ENCODE measurements around the gene IPO13.

The IPO13 gene, protein sequence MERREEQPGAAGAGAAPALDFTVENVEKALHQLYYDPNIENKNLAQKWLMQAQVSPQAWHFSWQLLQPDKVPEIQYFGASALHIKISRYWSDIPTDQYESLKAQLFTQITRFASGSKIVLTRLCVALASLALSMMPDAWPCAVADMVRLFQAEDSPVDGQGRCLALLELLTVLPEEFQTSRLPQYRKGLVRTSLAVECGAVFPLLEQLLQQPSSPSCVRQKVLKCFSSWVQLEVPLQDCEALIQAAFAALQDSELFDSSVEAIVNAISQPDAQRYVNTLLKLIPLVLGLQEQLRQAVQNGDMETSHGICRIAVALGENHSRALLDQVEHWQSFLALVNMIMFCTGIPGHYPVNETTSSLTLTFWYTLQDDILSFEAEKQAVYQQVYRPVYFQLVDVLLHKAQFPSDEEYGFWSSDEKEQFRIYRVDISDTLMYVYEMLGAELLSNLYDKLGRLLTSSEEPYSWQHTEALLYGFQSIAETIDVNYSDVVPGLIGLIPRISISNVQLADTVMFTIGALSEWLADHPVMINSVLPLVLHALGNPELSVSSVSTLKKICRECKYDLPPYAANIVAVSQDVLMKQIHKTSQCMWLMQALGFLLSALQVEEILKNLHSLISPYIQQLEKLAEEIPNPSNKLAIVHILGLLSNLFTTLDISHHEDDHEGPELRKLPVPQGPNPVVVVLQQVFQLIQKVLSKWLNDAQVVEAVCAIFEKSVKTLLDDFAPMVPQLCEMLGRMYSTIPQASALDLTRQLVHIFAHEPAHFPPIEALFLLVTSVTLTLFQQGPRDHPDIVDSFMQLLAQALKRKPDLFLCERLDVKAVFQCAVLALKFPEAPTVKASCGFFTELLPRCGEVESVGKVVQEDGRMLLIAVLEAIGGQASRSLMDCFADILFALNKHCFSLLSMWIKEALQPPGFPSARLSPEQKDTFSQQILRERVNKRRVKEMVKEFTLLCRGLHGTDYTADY

DNA sequence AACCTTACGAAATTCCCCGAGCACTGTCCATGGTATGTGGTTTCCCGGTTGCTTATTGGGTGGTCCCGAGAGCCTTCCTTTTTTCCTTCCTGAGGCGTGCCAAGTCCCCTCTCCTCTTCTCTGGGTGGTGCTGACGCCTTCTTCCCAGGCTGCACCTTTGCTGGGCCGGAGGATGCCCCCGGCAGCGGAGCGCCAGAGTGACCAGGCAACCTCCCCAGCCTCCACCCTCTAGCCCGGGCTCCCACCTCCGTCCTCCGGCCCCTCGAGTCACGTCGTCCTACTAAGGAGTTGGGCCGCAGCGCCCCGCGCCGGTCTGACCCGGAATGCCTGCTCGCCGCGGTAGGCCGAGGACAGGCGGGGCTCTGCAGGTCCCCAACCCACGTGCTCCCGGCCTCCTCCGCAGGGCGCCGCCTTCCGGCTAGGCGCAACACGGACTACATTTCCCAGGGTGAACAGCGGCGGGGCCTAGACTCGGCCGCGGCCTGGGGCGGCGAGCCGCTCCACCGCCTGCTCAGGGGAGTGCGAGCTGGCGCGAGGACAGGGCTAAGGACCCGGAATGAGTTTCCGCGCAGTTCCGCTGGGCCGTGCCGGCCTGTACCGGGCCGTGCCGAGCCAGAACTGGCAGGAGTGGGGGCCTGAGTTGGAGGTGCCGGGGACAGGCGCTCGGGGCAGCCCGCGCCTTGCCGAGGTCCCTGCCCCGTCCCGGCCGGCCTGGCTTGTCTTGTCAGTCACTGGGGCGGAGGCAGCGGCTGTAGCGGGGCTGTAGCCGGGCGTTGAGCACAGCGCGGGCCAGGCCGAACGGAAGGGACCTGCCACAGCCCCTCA lies at the start of gene IPO13:
TSS of gene IPO13 (plus strand) at position 715 of the 825 bp plus-strand sequence. CDS start 651 bp downstream, outside the sequence.
- peak; percentile 98 for DNase-seq (ENCODE audit: low spot score)

GRCh38 chr1:43898981-43899380 lies 47.8 kb upstream of the IPO13 start:
- DNase-seq (ENCODE audit: low spot score) = no peak

DNA sequence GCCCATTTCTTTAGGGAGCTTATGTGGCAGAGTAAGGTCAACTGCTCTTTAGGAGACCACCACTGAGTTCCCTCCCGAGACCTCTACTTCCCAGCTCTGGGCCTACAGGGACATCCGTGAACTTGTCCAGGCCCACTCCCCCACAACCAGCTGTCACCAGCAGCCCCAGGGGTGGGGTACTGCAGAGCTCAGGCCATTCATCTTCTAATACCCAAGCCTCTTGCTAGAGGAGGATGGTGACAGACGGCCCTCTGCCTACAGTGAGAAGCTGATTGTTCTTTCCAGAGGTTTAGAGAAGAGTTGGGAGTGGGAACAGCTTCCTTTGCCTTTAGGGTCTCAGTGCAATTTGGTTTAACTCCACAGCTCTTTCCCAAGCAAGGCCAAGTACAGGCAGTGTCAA lies 46.4 kb upstream of the IPO13 start:
- DNase-seq (ENCODE audit: low spot score) = no peak

GRCh38 chr1:43901196-43901961 lies 45.4 kb upstream of the IPO13 start:
- no peak for DNase-seq (ENCODE audit: low spot score)

GRCh38 chr1:43902058-43902831 lies 44.5 kb upstream of the IPO13 start:
- no peak for DNase-seq (ENCODE audit: low spot score)

- DNase-seq (ENCODE audit: low spot score) = no peak
Observed at GRCh38 chr1:43904660-43905551, 41.8 kb upstream of the IPO13 start.

DNA sequence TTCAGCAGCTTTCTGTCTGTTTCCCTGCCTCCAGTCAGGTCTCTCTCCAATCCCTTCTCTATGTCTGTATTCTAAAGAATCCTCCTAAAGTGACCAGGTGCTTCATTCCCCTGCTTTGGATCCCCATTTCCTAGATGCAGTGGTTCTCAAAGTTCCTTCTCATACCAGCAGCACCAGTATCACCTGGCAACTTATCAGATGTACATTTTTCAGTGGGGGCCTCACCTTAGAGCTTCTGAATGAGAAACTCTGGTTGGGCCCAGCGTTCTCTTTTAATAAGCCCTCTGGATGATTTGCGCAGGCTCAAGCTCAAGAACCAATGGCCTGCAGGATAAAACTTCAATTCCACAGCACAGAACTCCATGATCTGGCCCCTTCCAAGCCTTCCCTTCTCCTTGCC lies 38.5 kb upstream of the IPO13 start:
- no peak for DNase-seq (ENCODE audit: low spot score)

GRCh38 chr1:43908858-43909257 lies 37.9 kb upstream of the IPO13 start:
- DNase-seq (ENCODE audit: low spot score) = no peak

- no peak for DNase-seq (ENCODE audit: low spot score)
Observed at GRCh38 chr1:43910343-43910742, 36.4 kb upstream of the IPO13 start.

DNA sequence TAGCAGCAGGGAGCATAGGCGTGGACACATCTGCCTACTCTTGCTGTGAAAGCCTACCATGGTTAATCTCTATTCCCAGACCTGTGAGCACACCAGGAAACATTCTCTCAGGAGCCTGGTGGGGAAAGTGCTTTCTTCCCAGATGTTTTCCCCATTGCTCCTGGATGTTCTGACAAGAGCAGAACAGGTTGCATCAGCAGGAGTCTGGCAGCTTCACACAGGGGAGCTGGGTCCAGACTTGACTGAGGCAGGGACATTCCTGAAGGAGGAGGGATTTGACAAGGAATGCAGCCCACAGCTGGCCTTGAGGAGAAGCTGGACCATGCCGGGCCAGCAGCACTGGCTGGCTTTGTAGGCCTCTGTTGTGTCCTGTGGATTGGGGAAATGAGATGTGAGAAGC lies 34.1 kb upstream of the IPO13 start:
- no peak for DNase-seq (ENCODE audit: low spot score)

- no peak for DNase-seq (ENCODE audit: low spot score)
Observed at GRCh38 chr1:43913051-43913501, 33.7 kb upstream of the IPO13 start.

GRCh38 chr1:43913666-43914360 lies 32.9 kb upstream of the IPO13 start:
- no peak for DNase-seq (ENCODE audit: low spot score)

GRCh38 chr1:43914576-43915525 lies 31.9 kb upstream of the IPO13 start:
- no peak for DNase-seq (ENCODE audit: low spot score)

- no peak for DNase-seq (ENCODE audit: low spot score)
Observed at GRCh38 chr1:43919906-43920305, 26.8 kb upstream of the IPO13 start.

DNA sequence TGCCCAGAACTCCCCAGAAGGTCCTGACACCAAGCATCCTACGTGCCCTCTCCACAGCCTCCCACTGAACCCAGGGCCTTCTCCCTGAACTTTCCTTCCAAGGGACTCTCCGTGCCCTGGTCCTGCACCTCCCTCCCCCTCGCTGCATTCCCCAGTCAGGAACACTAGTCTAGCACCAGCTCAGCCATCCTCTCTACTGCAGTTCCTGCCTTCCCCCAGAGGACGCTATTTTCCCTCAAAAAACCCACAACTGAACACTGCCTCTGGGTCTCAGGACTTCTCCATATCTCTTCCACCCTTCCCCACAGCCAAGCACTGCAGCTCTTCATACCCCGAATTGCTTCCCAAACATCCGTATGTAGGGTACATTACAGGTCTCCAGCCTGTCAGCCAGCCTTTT lies 25.7 kb upstream of the IPO13 start:
- DNase-seq (ENCODE audit: low spot score) = no peak

DNA sequence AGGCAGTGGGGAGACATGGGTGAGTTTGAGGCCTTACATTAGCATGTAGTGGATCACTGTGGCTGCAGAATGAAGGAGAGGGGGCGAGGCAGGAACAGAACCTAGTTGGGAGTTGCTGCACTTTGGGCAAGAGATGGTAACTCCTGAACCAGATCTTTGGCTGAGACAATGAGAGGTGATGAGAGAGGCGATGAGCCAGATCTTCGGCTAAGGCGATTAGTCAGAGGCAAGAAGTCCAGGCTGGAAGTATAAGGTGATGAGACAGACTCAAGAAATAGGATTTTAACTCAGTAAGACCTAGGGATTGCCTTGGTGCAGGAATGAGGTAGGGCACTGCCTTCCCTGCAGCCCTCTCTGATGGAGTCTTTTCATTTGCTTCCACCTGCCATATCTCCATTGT lies 22.2 kb upstream of the IPO13 start:
- DNase-seq (ENCODE audit: low spot score) = no peak

- DNase-seq (ENCODE audit: low spot score) = no peak
Observed at GRCh38 chr1:43925846-43926245, 20.9 kb upstream of the IPO13 start.
